Hepatocyte (in vitro differentiated cells): Measurements from ENCODE around the gene HOXD13. TPM values are rescaled to one million over a fixed set of nuclear protein-coding genes. Genes with fewer than 3 reads are reported as not detected.

Source experiments
- DNase-seq: peaks from one replicate; pipeline ENCODE4 v3.0.0-alpha.2; 2016; ENCODE audit warnings: low spot score
- H2AFZ ChIP-seq: fragments of 200-600 bp; sonication (generic); 2 replicates; pipeline ENCODE4 v1.6.0; 2016; ENCODE audit warnings: antibody characterized with exemption, mild to moderate bottlenecking
- H3K27ac ChIP-seq: fragments of 200-600 bp; sonication (generic); 2 replicates; pipeline ENCODE4 v1.5.1; 2016; ENCODE audit warnings: mild to moderate bottlenecking
- H3K27me3 ChIP-seq: fragments of 200-600 bp; sonication (generic); 2 replicates; pipeline ENCODE4 v1.6.1; 2016
- H3K36me3 ChIP-seq: fragments of 200-600 bp; sonication (generic); replicated peaks from 2 replicates; pipeline ENCODE4 v1.5.1; 2016; ENCODE audit warnings: low read depth; ENCODE audit not compliant: insufficient read depth
- H3K4me1 ChIP-seq: fragments of 200-600 bp; sonication (generic); 2 replicates; pipeline ENCODE4 v1.5.1; 2016; ENCODE audit warnings: mild to moderate bottlenecking, moderate library complexity; ENCODE audit not compliant: insufficient read depth
- H3K4me2 ChIP-seq: fragments of 200-600 bp; sonication (generic); 2 replicates; pipeline ENCODE4 v1.6.0; 2016
- H3K4me3 ChIP-seq: fragments of 200-600 bp; sonication (generic); 2 replicates; pipeline ENCODE4 v1.5.1; 2016; ENCODE audit warnings: mild to moderate bottlenecking
- H3K79me2 ChIP-seq: fragments of 200-600 bp; sonication (generic); 2 replicates; pipeline ENCODE4 v1.6.0; 2017; ENCODE audit warnings: mild to moderate bottlenecking
- H3K9me2 ChIP-seq: fragments of 200-600 bp; sonication (generic); replicated peaks from 2 replicates; pipeline ENCODE4 v1.6.0; 2017; ENCODE audit warnings: mild to moderate bottlenecking; ENCODE audit not compliant: insufficient read depth
- H3K9me3 ChIP-seq: fragments of 200-600 bp; sonication (generic); 2 replicates; pipeline ENCODE4 v1.5.1; 2016; ENCODE audit warnings: low read depth, mild to moderate bottlenecking
- H4K20me1 ChIP-seq: fragments of 200-600 bp; sonication (generic); 2 replicates; pipeline ENCODE4 v1.6.0; 2016; ENCODE audit warnings: mild to moderate bottlenecking; ENCODE audit not compliant: insufficient read depth, poor library complexity, severe bottlenecking
- CTCF ChIP-seq: fragments of 200-600 bp; sonication (generic); IDR thresholded peaks from 2 replicates; pipeline ENCODE4 v1.5.1; 2016; ENCODE audit warnings: antibody characterized with exemption, mild to moderate bottlenecking; ENCODE audit not compliant: poor library complexity
- EZH2 ChIP-seq: fragments of 200-600 bp; sonication (generic); IDR thresholded peaks from 2 replicates; pipeline ENCODE4 v1.6.1; 2016; ENCODE audit warnings: antibody characterized with exemption, mild to moderate bottlenecking, borderline replicate concordance
- EZH2phosphoT487 ChIP-seq: fragments of 200-600 bp; sonication (generic); IDR thresholded peaks from one replicate; pipeline ENCODE4 v1.6.1; 2018; ENCODE audit warnings: antibody characterized with exemption, mild to moderate bottlenecking, low read depth, moderate library complexity; ENCODE audit not compliant: unreplicated experiment, severe bottlenecking
- WGBS: methylation state at CpG from one replicate; pipeline ENCODE4 v1.1.6; 2016; ENCODE audit warnings: low lambda C conversion rate; ENCODE audit errors: missing lambda C conversion rate; 5-methylcytosine and 5-hydroxymethylcytosine counted together
- polyA plus RNA-seq: library from polyadenylated mRNA; unstranded; fragments of >200 nt; fragmentation: Nextera tagmentation; extraction: Ambion mirVana; gene quantifications from 2 replicates; pipeline ENCODE4 v1.2.1, GENCODE V29; 2016
- total RNA-seq: library from RNA; depleted of rRNA; stranded (reverse); fragments of >200 nt; gene quantifications from 2 replicates; pipeline ENCODE4 v1.2.3, GENCODE V29; 2014

Gene HOXD13
- total and polyA plus RNA-seq, 2 experiments from 2014 or later: 24.7 to 37.2 TPM

- TF ChIP-seq EZH2: no peak
- Histone ChIP-seq H4K20me1 (no peaks in the 10 kb centered on the region), H3K27me3 (peaks cover 92% of the 10 kb centered on the region), H3K9me3 (no peaks in the 10 kb centered on the region), H3K36me3 (no peaks in the 10 kb centered on the region), H3K4me3 (no peak overlapping the region), H3K4me2 (peak overlapping the region; percentile 84), H3K9me2 (no peaks in the 10 kb centered on the region), H3K79me2 (peaks cover 19% of the 10 kb centered on the region), H3K4me1 (peaks cover 5% of the 10 kb centered on the region), H3K27ac (peak overlapping the region; percentile 93), H2AFZ (no peak overlapping the region)
- DNase-seq: no peak
- WGBS: 22% methylated on average over 2 of the region's 2 CpGs
These were observed 15.7 kb upstream of the HOXD13 start for GRCh38 chr2:176076796-176077195.

GRCh38 chr2:176078541-176079284 lies 13.8 kb upstream of the HOXD13 start:
- H3K27me3 ChIP-seq: peaks cover 92% of the 10 kb centered on the region
- peak overlapping the region; percentile 35 for H3K4me3 ChIP-seq
- no peaks in the 10 kb centered on the region for H3K36me3 ChIP-seq
- H3K27ac ChIP-seq: peak overlapping the region; percentile 93
- no peak overlapping the region for H2AFZ ChIP-seq
- no peaks in the 10 kb centered on the region for H4K20me1 ChIP-seq
- TF ChIP-seq CTCF (no peak), EZH2phosphoT487 (peak; percentile 51), EZH2 (peak; percentile 54)
- DNase-seq: no peak
- H3K9me3 ChIP-seq: no peaks in the 10 kb centered on the region
- peaks cover 7% of the 10 kb centered on the region for H3K4me1 ChIP-seq
- H3K9me2 ChIP-seq: no peaks in the 10 kb centered on the region
- peaks cover 31% of the 10 kb centered on the region for H3K79me2 ChIP-seq
- H3K4me2 ChIP-seq: peak overlapping the region; percentile 84
- WGBS: 10% methylated on average over 25 of the region's 25 CpGs

- H3K9me3 ChIP-seq: no peaks in the 10 kb centered on the region
- peaks cover 7% of the 10 kb centered on the region for H3K4me1 ChIP-seq
- H3K4me3 ChIP-seq: peak overlapping the region; percentile 35
- H3K4me2 ChIP-seq: peak overlapping the region; percentile 84
- TF ChIP-seq CTCF: no peak
- TF ChIP-seq EZH2: no peak
- TF ChIP-seq EZH2phosphoT487: no peak
- no peaks in the 10 kb centered on the region for H4K20me1 ChIP-seq
- no peak for DNase-seq
- 1% methylated on average over 30 of the region's 30 CpGs for WGBS
- peaks cover 92% of the 10 kb centered on the region for H3K27me3 ChIP-seq
- H2AFZ ChIP-seq: peak overlapping the region; percentile 22
- H3K36me3 ChIP-seq: no peaks in the 10 kb centered on the region
- H3K27ac ChIP-seq: peak overlapping the region; percentile 93
- H3K79me2 ChIP-seq: peaks cover 36% of the 10 kb centered on the region
- H3K9me2 ChIP-seq: no peaks in the 10 kb centered on the region
These were observed 13.2 kb upstream of the HOXD13 start for GRCh38 chr2:176079285-176079830.

GRCh38 chr2:176079831-176080539 lies 12.5 kb upstream of the HOXD13 start:
- H3K27ac ChIP-seq: peak overlapping the region; percentile 93
- 2% methylated on average over 51 of the region's 86 CpGs for WGBS
- peaks cover 92% of the 10 kb centered on the region for H3K27me3 ChIP-seq
- H3K36me3 ChIP-seq: no peaks in the 10 kb centered on the region
- H2AFZ ChIP-seq: peak overlapping the region; percentile 50
- H3K4me3 ChIP-seq: peak overlapping the region; percentile 35
- DNase-seq: peak; percentile 90
- H3K79me2 ChIP-seq: peaks cover 36% of the 10 kb centered on the region
- H3K4me2 ChIP-seq: peak overlapping the region; percentile 84
- H3K4me1 ChIP-seq: peaks cover 7% of the 10 kb centered on the region
- H3K9me3 ChIP-seq: no peaks in the 10 kb centered on the region
- no peaks in the 10 kb centered on the region for H3K9me2 ChIP-seq
- no peak for TF ChIP-seq EZH2phosphoT487
- peak; percentile 92 for TF ChIP-seq CTCF
- TF ChIP-seq EZH2: no peak
- H4K20me1 ChIP-seq: no peaks in the 10 kb centered on the region
